ENCODE results near the gene RHBDL1. TPM values are rescaled to one million over a fixed set of nuclear protein-coding genes. Genes with fewer than 3 reads are reported as not detected.

RHBDL1 gene
- total RNA-seq, 1 experiment from 2014 or later = 12.7 TPM

DNA sequence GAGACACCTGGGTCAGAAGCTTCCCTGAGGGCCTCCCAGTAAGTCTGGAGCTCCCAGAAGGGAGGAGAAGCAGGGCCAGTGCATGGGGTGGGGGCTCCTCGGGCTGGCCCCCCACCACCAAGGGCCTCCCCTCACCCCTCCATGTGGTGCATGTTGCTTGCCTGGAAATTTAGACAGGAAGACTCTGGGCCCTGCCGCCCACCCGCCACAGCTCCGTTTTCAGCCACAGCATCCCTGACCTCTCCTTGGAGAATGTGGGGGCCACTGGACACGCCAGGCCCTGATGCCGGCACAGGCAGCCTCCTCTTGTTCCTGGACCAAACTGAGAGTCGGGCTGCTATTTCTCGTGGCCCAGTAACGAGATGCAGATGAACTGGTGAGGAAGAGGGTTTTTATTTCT, 36.6 kb upstream of the RHBDL1 start:
- Histone ChIP-seq H3K9ac (ENCODE audit: low read length) (no peak overlapping the region), H4K20me1 (ENCODE audit: insufficient read depth) (no peaks in the 10 kb centered on the region)

More for the DNA sequence above, 36.6 kb upstream of the RHBDL1 start:
- ChIA-PET RAD21 (ENCODE audit: low non-redundant PET in 1 of 2, low total read pairs in 2 of 2, uncharacterized antibody in 2 of 2, unreplicated experiment in 2 of 2) (no interaction called here), CTCF (no interaction called here), POLR2A (no interaction called here)
- no TSS peak for BruUV-seq (replicated peaks)
- Histone ChIP-seq H3K4me1 (ENCODE audit: control insufficient read depth in 1 of 2, insufficient read depth in 2 of 2, low read length in 2 of 2) (peaks cover 0 to 28% of the 10 kb centered on the region in 2 experiments; a peak in 3 of 4 replicates), H3K79me2 (ENCODE audit: insufficient read depth, low read length) (peaks cover 27% of the 10 kb centered on the region; the same call in 1 of the 2 replicates), H2AFZ (ENCODE audit: low read depth, low read length, poor library complexity, severe bottlenecking) (no peak overlapping the region), H3K27me3 (ENCODE audit: insufficient read depth, low read length) (no peaks in the 10 kb centered on the region), H3K4me2 (ENCODE audit: low read length) (no peak overlapping the region), H3K27ac (ENCODE audit: low read depth, low read length) (no peak overlapping the region), H3K9me3 (ENCODE audit: control insufficient read depth in 1 of 2, insufficient read depth in 1 of 2, low read depth in 1 of 2, low read length in 2 of 2) (no peaks in the 10 kb centered on the region), H3K36me3 (ENCODE audit: control insufficient read depth in 1 of 2, insufficient read depth in 2 of 2, low read length in 2 of 2) (no peaks in the 10 kb centered on the region), H3K4me3 (replicated peaks in 1 of 2; ENCODE audit: low read depth in 1 of 2, low read length in 2 of 2) (no peak overlapping the region), H3K9me2 (ENCODE audit: insufficient read depth) (no peaks in the 10 kb centered on the region)
- intact Hi-C loops (cut with micrococcal nuclease) = no loop called here
- TF ChIP-seq CEBPB (IDR thresholded peaks at IDR 0.05; ENCODE audit: low read depth) (no peak), JUND (IDR thresholded peaks at IDR 0.05) (no peak), SP1 (IDR thresholded peaks at IDR 0.05; ENCODE audit: low read depth) (no peak), REST (IDR thresholded peaks at IDR 0.05; ENCODE audit: low read depth) (no peak), SRF (IDR thresholded peaks at IDR 0.05; ENCODE audit: low read depth) (no peak)
- DNase-seq (ENCODE audit: low read depth, low spot score) (no peak), ATAC-seq (no peak)

Data from HCT116 (cell line).